HEK293 (cell line): ENCODE measurements around the gene ZNF606.
A peak's percentile ranks its signal among the peaks of the same experiment; 100 is the strongest.

ENCODE experiments used
- CTCF ChIA-PET: fragments of 350-600 bp; formaldehyde crosslinking; extraction: SDS; loops from one replicate; lab custom pipeline; 2021; ENCODE audit warnings: antibody characterized with exemption; lab: Yijun Ruan, JAX
- POLR2A ChIA-PET: fragments of 300-600 bp; formaldehyde crosslinking; extraction: SDS; loops from one replicate; lab custom pipeline; 2020; ENCODE audit warnings: antibody characterized with exemption, inconsistent platforms; lab: Yijun Ruan, JAX
- H3K27ac ChIP-seq: fragments of 200-500 bp; sonication (Bioruptor generic); 2 replicates; pipeline ENCODE4 v1.5.1; 2014; ENCODE audit warnings: low read depth, low read length, control low read depth, inconsistent platforms; ENCODE audit errors: extremely low read depth
- H3K36me3 ChIP-seq, 2 experiments: fragments of 200-500 bp in 1 of 2; sonication (Bioruptor generic) in 1 of 2; 1 replicate in 1 of 2; 2 replicates in 1 of 2; pipeline ENCODE4 v1.5.1; 2014 to 2017; ENCODE audit warnings: inconsistent platforms in 2 of 2, low read length in 2 of 2; ENCODE audit not compliant: control insufficient read depth in 2 of 2, insufficient read depth in 1 of 2
- H3K4me1 ChIP-seq: fragments of 200-500 bp; sonication (Bioruptor generic); 2 replicates; pipeline ENCODE4 v1.5.1; 2014; ENCODE audit warnings: mild to moderate bottlenecking, low read length, inconsistent platforms; ENCODE audit not compliant: control insufficient read depth, insufficient read depth
- H3K4me3 ChIP-seq: 2 replicates; pipeline ENCODE4 v1.5.1; 2011; ENCODE audit warnings: low read depth, mild to moderate bottlenecking, control low read depth, low read length, moderate library complexity
- H3K9me3 ChIP-seq: fragments of 200-500 bp; sonication (Bioruptor generic); 2 replicates; pipeline ENCODE4 v1.5.1; 2014; ENCODE audit warnings: low read depth, low read length, inconsistent platforms; ENCODE audit not compliant: control insufficient read depth, insufficient read depth
- KLF9 ChIP-seq: fragments of 450-650 bp; formaldehyde crosslinking; IDR thresholded peaks from 2 replicates; pipeline ENCODE4 v1.5.1; 2016; ENCODE audit warnings: missing biosample characterization, missing genetic modification characterization, low read depth
- SCRT2 ChIP-seq: fragments of 450-650 bp; formaldehyde crosslinking; IDR thresholded peaks from 2 replicates; pipeline ENCODE4 v1.5.1; 2016; ENCODE audit warnings: missing biosample characterization, missing genetic modification characterization
- ZBTB1 ChIP-seq: fragments of 450-650 bp; formaldehyde crosslinking; IDR thresholded peaks from 2 replicates; pipeline ENCODE4 v1.5.1; 2016; ENCODE audit warnings: missing biosample characterization, missing genetic modification characterization
- ZBTB48 ChIP-seq: fragments of 450-650 bp; formaldehyde crosslinking; IDR thresholded peaks from 2 replicates; pipeline ENCODE4 v1.5.1; 2016; ENCODE audit warnings: missing biosample characterization, missing genetic modification characterization
- ZNF10 ChIP-seq: fragments of 450-650 bp; formaldehyde crosslinking; IDR thresholded peaks from 2 replicates; pipeline ENCODE4 v1.5.1; 2017; ENCODE audit warnings: missing biosample characterization, missing genetic modification characterization
- ZNF140 ChIP-seq: fragments of 450-650 bp; formaldehyde crosslinking; IDR thresholded peaks from 2 replicates; pipeline ENCODE4 v1.5.1; 2016; ENCODE audit warnings: missing biosample characterization, missing genetic modification characterization
- ZNF239 ChIP-seq: fragments of 450-650 bp; formaldehyde crosslinking; IDR thresholded peaks from 2 replicates; pipeline ENCODE4 v1.5.1; 2016; ENCODE audit warnings: missing biosample characterization, missing genetic modification characterization
- ZNF843 ChIP-seq: fragments of 450-650 bp; formaldehyde crosslinking; IDR thresholded peaks from 2 replicates; pipeline ENCODE4 v1.5.1; 2016; ENCODE audit warnings: missing biosample characterization, missing genetic modification characterization
- TF ChIP-seq, protein P1 (sequence below): fragments of 450-650 bp; formaldehyde crosslinking; IDR thresholded peaks from 2 replicates; pipeline ENCODE4 v1.5.1; 2016; ENCODE audit warnings: missing biosample characterization, missing genetic modification characterization
- TF ChIP-seq, protein P2 (sequence below): fragments of 450-650 bp; formaldehyde crosslinking; IDR thresholded peaks from 2 replicates; pipeline ENCODE4 v1.5.1; 2016; ENCODE audit warnings: missing biosample characterization, missing genetic modification characterization
- TF ChIP-seq, protein P3 (sequence below): fragments of 450-650 bp; formaldehyde crosslinking; IDR thresholded peaks from 2 replicates; pipeline ENCODE4 v1.5.1; 2016; ENCODE audit warnings: missing biosample characterization, missing genetic modification characterization
- TF ChIP-seq, protein P4 (sequence below): fragments of 450-650 bp; formaldehyde crosslinking; IDR thresholded peaks from 2 replicates; pipeline ENCODE4 v1.5.1; 2016; ENCODE audit warnings: missing biosample characterization, missing genetic modification characterization

Gene ZNF606

DNA sequence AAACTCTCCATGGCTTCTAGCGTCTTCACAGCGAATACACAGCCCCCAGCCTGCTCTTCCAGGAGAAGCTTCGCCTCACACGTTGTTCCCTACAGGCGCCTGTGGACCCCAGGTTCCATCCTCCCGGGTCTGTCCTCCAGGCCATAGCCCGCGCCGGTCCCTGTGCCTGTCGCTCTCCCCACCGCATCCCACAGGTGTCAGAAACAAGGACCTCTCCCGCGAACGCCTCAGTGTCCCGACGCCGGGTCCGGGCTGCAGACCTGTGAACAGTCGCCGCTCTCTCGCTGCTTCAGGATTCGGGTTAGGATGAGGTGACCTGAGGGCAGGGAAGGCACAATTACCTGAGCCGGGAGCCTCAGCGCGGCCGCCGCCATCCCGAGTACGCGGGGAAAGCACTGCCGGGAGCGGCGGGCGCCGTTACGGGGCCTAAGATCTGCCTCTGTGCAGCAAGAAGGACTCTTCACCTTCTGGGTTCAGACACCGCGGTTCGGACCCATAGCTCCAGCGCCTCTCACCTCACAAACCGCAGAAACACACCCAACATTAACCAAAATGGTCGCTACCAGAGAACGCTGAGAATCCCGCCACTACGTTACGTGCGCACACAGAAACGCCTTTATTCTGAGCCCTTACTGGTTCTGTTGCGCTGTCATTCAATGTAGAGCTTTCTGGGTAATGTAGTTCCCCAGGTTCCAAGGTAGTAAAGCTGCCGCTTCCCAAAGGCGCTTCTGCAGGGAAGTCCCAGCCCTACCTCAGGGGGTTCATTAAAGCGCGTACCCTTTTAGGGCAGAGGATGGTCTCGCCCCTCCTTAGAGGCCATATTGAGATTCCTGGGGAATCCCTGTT is 67.6 kb downstream of the ZNF606 start, which contains the start of gene ZNF418:
TSS of gene ZNF418 (minus strand) at position 583 of the 846 bp plus-strand sequence. CDS start 1,580 bp downstream, outside the sequence.
- H3K27ac ChIP-seq, result no peak within 1 kb of the TSS
- no peaks in the 10 kb centered on the region for H3K4me1 ChIP-seq
- POLR2A ChIA-PET, result no interaction called here
- TF ChIP-seq ZNF239 (tag by site-specific recombination) (no peak), SCRT2 (peak; percentile 48; the same call in 1 of the 2 replicates), ZNF10 (tag by site-specific recombination) (no peak), ZBTB48 (tag by site-specific recombination) (no peak)
- TF ChIP-seq, protein P1, sequence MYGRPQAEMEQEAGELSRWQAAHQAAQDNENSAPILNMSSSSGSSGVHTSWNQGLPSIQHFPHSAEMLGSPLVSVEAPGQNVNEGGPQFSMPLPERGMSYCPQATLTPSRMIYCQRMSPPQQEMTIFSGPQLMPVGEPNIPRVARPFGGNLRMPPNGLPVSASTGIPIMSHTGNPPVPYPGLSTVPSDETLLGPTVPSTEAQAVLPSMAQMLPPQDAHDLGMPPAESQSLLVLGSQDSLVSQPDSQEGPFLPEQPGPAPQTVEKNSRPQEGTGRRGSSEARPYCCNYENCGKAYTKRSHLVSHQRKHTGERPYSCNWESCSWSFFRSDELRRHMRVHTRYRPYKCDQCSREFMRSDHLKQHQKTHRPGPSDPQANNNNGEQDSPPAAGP, result no peak
- H3K4me3 ChIP-seq, result no peak within 1 kb of the TSS
- peaks cover 6% of the 10 kb centered on the region for H3K9me3 ChIP-seq
- H3K36me3 ChIP-seq, result peaks cover 22 to 33% of the 10 kb centered on the region in 2 experiments
- CTCF ChIA-PET, result interaction anchor here (0.6 kb wide), 1 partner anchor 230 kb away, joined by 3 read pairs; no protein-coding TSS in a partner anchor

DNA sequence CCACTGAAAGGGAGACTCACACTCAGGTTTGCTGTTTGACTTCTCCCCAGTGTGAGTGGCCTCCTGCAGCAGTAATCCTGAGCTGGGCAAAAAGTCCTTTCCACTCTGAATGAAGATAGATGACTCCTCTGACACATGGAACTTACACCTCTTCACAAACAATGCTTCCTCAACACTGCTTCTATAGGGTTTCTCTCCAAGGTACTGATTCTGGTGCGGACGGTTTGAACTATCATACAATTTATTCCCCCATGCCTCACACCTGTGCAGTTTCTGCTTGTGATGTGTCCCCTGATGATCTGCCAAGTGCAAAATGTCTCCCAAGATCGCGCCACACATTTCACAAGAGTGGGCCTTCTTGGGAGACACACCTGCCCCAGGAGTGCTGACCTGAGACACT is 75.0 kb downstream of the ZNF606 start:
- Histone ChIP-seq H3K36me3 (peaks cover 0 to 11% of the 10 kb centered on the region in 2 experiments; a peak in 2 of 3 replicates), H3K9me3 (no peaks in the 10 kb centered on the region; the same call in none of the 2 replicates)
- POLR2A ChIA-PET, result interaction anchor here (0.6 kb wide), 1 partner anchor 76 kb away, joined by 3 read pairs; no protein-coding TSS in a partner anchor

More for the DNA sequence above, 75.0 kb downstream of the ZNF606 start:
- Histone ChIP-seq H3K27ac (no peak overlapping the region), H3K4me1 (no peaks in the 10 kb centered on the region)
- CTCF ChIA-PET, result no interaction called here
- TF ChIP-seq ZNF843 (tag by site-specific recombination), result no peak
- TF ChIP-seq KLF9 (tag by site-specific recombination), result no peak
- TF ChIP-seq ZNF140 (tag by site-specific recombination), result no peak
- TF ChIP-seq, protein P2, sequence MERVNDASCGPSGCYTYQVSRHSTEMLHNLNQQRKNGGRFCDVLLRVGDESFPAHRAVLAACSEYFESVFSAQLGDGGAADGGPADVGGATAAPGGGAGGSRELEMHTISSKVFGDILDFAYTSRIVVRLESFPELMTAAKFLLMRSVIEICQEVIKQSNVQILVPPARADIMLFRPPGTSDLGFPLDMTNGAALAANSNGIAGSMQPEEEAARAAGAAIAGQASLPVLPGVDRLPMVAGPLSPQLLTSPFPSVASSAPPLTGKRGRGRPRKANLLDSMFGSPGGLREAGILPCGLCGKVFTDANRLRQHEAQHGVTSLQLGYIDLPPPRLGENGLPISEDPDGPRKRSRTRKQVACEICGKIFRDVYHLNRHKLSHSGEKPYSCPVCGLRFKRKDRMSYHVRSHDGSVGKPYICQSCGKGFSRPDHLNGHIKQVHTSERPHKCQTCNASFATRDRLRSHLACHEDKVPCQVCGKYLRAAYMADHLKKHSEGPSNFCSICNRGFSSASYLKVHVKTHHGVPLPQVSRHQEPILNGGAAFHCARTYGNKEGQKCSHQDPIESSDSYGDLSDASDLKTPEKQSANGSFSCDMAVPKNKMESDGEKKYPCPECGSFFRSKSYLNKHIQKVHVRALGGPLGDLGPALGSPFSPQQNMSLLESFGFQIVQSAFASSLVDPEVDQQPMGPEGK, result no peak
- TF ChIP-seq, protein P3, sequence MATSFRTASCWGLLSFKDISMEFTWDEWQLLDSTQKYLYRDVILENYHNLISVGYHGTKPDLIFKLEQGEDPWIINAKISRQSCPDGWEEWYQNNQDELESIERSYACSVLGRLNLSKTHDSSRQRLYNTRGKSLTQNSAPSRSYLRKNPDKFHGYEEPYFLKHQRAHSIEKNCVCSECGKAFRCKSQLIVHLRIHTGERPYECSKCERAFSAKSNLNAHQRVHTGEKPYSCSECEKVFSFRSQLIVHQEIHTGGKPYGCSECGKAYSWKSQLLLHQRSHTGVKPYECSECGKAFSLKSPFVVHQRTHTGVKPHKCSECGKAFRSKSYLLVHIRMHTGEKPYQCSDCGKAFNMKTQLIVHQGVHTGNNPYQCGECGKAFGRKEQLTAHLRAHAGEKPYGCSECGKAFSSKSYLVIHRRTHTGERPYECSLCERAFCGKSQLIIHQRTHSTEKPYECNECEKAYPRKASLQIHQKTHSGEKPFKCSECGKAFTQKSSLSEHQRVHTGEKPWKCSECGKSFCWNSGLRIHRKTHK (tag by site-specific recombination), result no peak
- TF ChIP-seq, protein P4, sequence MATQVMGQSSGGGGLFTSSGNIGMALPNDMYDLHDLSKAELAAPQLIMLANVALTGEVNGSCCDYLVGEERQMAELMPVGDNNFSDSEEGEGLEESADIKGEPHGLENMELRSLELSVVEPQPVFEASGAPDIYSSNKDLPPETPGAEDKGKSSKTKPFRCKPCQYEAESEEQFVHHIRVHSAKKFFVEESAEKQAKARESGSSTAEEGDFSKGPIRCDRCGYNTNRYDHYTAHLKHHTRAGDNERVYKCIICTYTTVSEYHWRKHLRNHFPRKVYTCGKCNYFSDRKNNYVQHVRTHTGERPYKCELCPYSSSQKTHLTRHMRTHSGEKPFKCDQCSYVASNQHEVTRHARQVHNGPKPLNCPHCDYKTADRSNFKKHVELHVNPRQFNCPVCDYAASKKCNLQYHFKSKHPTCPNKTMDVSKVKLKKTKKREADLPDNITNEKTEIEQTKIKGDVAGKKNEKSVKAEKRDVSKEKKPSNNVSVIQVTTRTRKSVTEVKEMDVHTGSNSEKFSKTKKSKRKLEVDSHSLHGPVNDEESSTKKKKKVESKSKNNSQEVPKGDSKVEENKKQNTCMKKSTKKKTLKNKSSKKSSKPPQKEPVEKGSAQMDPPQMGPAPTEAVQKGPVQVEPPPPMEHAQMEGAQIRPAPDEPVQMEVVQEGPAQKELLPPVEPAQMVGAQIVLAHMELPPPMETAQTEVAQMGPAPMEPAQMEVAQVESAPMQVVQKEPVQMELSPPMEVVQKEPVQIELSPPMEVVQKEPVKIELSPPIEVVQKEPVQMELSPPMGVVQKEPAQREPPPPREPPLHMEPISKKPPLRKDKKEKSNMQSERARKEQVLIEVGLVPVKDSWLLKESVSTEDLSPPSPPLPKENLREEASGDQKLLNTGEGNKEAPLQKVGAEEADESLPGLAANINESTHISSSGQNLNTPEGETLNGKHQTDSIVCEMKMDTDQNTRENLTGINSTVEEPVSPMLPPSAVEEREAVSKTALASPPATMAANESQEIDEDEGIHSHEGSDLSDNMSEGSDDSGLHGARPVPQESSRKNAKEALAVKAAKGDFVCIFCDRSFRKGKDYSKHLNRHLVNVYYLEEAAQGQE (tag by site-specific recombination), result peak; percentile 59
- no peak for TF ChIP-seq ZBTB1 (tag by site-specific recombination)
- TF ChIP-seq, all 188 proteins: peak for 1
- no peak overlapping the region for H3K4me3 ChIP-seq
